ENCODE measurements around the gene AHRR. TPM values are rescaled to one million over a fixed set of nuclear protein-coding genes. Genes with fewer than 3 reads are reported as not detected.

Gene AHRR
- total and polyA plus RNA-seq, 3 donors from 2014 or later: 36.9 to 68.5 (median 43.4) TPM

- H3K4me1 ChIP-seq: no peaks in the 10 kb centered on the region
- H3K9me3 ChIP-seq: no peaks in the 10 kb centered on the region
- DNase-seq: peak; percentile 7
- TF ChIP-seq POLR2A (IDR thresholded peaks at IDR 0.05) (no peak), CTCF (IDR thresholded peaks at IDR 0.05) (no peak)
- H3K27ac ChIP-seq: no peak overlapping the region
- no peaks in the 10 kb centered on the region for H3K36me3 ChIP-seq (ENCODE audit: low read depth, missing control alignments)
- WGBS, 2 donors: 85% methylated on average over 29 to 35 of the region's 35 CpGs
- H3K4me3 ChIP-seq: no peak overlapping the region
- H3K27me3 ChIP-seq: no peaks in the 10 kb centered on the region
- intact Hi-C loops (cut with DNase I; ENCODE audit: low total_unique reads): no loop called here
Observed at GRCh38 chr5:390623-391491, 69.3 kb downstream of the AHRR start.

DNA sequence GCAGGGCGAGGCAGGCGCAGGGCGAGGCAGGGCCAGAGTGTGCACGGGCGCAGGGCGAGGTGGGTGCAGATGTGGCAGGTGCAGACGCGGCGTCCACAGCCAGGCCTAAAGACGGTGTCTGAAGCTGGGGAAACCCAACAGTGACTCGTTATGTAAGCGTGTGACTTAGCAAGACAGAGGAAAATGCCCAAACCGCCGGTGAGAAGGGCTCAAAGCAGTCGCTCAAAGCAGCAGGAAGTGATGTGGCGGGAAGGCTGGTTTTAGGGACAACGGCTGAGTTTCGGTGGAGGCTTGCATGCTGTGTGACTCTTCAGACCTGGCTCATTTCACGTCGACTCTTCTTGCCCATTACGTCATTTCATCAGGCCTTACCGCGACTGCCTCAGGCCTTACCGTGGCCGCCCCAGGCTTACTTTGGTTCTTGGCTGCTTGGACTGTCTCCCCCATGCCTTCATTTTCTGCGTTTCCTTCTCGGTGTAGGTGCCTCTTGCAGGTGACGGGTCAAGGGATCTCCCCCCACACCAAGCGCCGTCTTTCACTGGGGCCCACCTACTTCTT, 71.0 kb downstream of the AHRR start:
- no peak overlapping the region for H3K27ac ChIP-seq
- no peaks in the 10 kb centered on the region for H3K4me1 ChIP-seq
- H3K4me3 ChIP-seq: no peak overlapping the region
- intact Hi-C loops (cut with DNase I; ENCODE audit: low total_unique reads): no loop called here
- TF ChIP-seq POLR2A (IDR thresholded peaks at IDR 0.05): no peak
- TF ChIP-seq CTCF (IDR thresholded peaks at IDR 0.05): no peak
- no peaks in the 10 kb centered on the region for H3K36me3 ChIP-seq (ENCODE audit: low read depth, missing control alignments)
- 84 to 85% methylated on average over 30 of the region's 30 CpGs for WGBS, 2 donors
- no peaks in the 10 kb centered on the region for H3K27me3 ChIP-seq
- H3K9me3 ChIP-seq: no peaks in the 10 kb centered on the region
- DNase-seq: peak; percentile 11

GRCh38 chr5:393846-394275, 72.3 kb downstream of the AHRR start:
- Histone ChIP-seq H3K9me3 (no peaks in the 10 kb centered on the region), H3K36me3 (ENCODE audit: low read depth, missing control alignments) (no peaks in the 10 kb centered on the region), H3K27ac (no peak overlapping the region), H3K27me3 (no peaks in the 10 kb centered on the region), H3K4me1 (no peaks in the 10 kb centered on the region), H3K4me3 (no peak overlapping the region)
- intact Hi-C loops (cut with DNase I; ENCODE audit: low total_unique reads): no loop called here
- WGBS, 2 donors: 90 to 96% methylated on average over 10 of the region's 10 CpGs
- DNase-seq: peak; percentile 11
- TF ChIP-seq CTCF (IDR thresholded peaks at IDR 0.05) (no peak), POLR2A (IDR thresholded peaks at IDR 0.05) (no peak)

GRCh38 chr5:394671-395155, 73.2 kb downstream of the AHRR start:
- WGBS, 2 donors: 88 to 89% methylated on average over 7 to 18 of the region's 18 CpGs
- no peak overlapping the region for H3K27ac ChIP-seq
- H3K4me3 ChIP-seq: no peak overlapping the region
- intact Hi-C loops (cut with DNase I; ENCODE audit: low total_unique reads): no loop called here
- no peak for DNase-seq
- H3K27me3 ChIP-seq: no peaks in the 10 kb centered on the region
- no peak for TF ChIP-seq POLR2A (IDR thresholded peaks at IDR 0.05)
- TF ChIP-seq CTCF (IDR thresholded peaks at IDR 0.05): no peak
- peaks cover 4% of the 10 kb centered on the region for H3K4me1 ChIP-seq
- no peaks in the 10 kb centered on the region for H3K9me3 ChIP-seq
- no peaks in the 10 kb centered on the region for H3K36me3 ChIP-seq (ENCODE audit: low read depth, missing control alignments)
